ENCODE data around the gene DAPK1. TPM values are rescaled to one million over a fixed set of nuclear protein-coding genes. Genes with fewer than 3 reads are reported as not detected.

Gene DAPK1
- total RNA-seq, 1 donor from 2014 or later = 17.8 TPM

GRCh38 chr9:87478226-87478992 lies 19.3 kb upstream of the DAPK1 start:
- intact Hi-C loops (cut with DNase I) = no loop called here
- Histone ChIP-seq H3K27ac (no peak overlapping the region), H3K4me3 (no peak overlapping the region), H3K27me3 (no peaks in the 10 kb centered on the region), H3K36me3 (no peaks in the 10 kb centered on the region), H3K9me3 (no peaks in the 10 kb centered on the region), H3K4me1 (no peaks in the 10 kb centered on the region)
- no peak for DNase-seq (ENCODE audit: low spot score in 2 of 2)
- no peak for TF ChIP-seq CTCF (IDR thresholded peaks at IDR 0.05)

- no peaks in the 10 kb centered on the region for H3K9me3 ChIP-seq
- H3K4me1 ChIP-seq = no peaks in the 10 kb centered on the region
- peak in 1 of 2 donors; percentile 21 for DNase-seq (ENCODE audit: low spot score in 2 of 2)
- TF ChIP-seq CTCF (IDR thresholded peaks at IDR 0.05) = no peak
- no peaks in the 10 kb centered on the region for H3K36me3 ChIP-seq
- no peaks in the 10 kb centered on the region for H3K27me3 ChIP-seq
- H3K27ac ChIP-seq = no peak overlapping the region
- H3K4me3 ChIP-seq = no peak overlapping the region
- intact Hi-C loops (cut with DNase I) = no loop called here
Measured at GRCh38 chr9:87479801-87480201, 17.9 kb upstream of the DAPK1 start.

DNA sequence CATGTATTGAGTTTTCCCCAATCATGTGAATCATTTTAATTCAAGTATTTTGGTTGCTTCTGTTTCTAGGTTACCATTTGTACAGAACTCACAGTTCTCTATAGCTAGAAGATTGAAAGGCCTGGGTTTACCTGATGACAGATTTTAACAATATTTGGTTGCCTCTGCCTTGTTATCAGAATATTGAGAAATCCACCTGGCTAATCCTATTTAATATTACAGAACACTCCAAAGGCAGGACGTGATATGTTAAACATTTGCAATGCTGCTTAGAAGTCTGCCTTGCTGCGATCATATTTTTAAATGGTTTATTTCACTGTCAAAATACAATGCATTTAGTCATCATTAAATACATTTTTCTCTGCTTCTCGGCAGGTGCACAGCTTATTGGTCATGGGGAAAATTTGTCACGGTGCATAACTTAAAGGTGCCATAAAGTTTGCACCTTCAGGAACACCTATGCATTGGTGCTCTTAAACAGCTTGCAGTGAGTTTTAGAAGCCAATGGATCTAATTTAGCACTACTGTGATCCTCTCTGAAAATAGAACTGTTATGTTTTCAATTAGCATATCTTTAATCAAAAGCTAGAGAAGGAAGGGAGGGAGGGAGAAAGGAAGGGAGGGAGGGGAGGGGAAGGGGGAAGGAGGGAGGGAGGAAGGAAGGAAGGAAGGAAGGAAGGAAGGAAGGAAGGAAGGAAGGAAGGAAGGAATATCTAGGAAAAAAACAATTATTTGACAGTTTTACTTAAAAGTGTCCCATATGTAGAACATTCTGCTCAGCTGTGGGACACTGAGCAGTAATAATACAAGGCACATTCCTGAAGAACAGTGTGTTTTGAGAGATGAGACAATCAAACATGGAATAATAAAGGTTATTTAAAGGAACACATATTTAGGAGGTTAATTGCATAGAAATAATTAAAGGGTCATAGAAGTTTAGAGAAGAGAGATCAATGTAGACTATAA lies 15.5 kb upstream of the DAPK1 start:
- Histone ChIP-seq H3K9me3 (no peaks in the 10 kb centered on the region), H3K4me3 (no peak overlapping the region), H3K27me3 (no peaks in the 10 kb centered on the region), H3K4me1 (no peaks in the 10 kb centered on the region), H3K27ac (no peak overlapping the region), H3K36me3 (no peaks in the 10 kb centered on the region)
- DNase-seq (ENCODE audit: low spot score in 2 of 2) = no peak
- intact Hi-C loops (cut with DNase I) = no loop called here
- TF ChIP-seq CTCF (IDR thresholded peaks at IDR 0.05) = no peak

DNA sequence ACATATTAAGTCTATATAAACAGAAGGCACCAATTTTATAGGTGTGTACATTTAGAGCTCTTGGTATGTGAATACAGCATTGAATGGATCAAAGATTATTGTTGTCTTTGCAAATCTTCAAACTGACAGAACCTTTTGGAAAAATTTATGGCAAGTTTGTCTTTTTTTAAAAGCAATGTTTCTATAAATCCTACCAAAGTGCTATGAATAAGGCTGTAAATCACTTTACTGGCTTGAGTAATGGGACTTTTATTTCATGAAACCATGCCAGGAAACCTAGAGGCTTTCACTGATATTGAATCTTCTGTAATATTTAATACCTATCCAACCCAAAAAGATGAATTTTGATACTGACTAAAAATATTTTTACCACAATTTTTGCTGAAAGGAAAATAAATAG lies 7.4 kb upstream of the DAPK1 start:
- no peak for DNase-seq (ENCODE audit: low spot score in 2 of 2)
- Histone ChIP-seq H3K9me3 (no peaks in the 10 kb centered on the region), H3K36me3 (no peaks in the 10 kb centered on the region), H3K27me3 (no peaks in the 10 kb centered on the region), H3K4me3 (no peak overlapping the region), H3K27ac (no peak overlapping the region), H3K4me1 (no peaks in the 10 kb centered on the region)
- TF ChIP-seq CTCF (IDR thresholded peaks at IDR 0.05) = no peak
- intact Hi-C loops (cut with DNase I) = loop anchor here (10.0 kb wide), 1 partner anchor 115 kb away; no protein-coding TSS in a partner anchor

GRCh38 chr9:87490907-87491306 lies 6.8 kb upstream of the DAPK1 start:
- no peaks in the 10 kb centered on the region for H3K36me3 ChIP-seq
- no peaks in the 10 kb centered on the region for H3K27me3 ChIP-seq
- no peaks in the 10 kb centered on the region for H3K4me1 ChIP-seq
- no peaks in the 10 kb centered on the region for H3K9me3 ChIP-seq
- TF ChIP-seq CTCF (IDR thresholded peaks at IDR 0.05) = no peak
- no peak overlapping the region for H3K27ac ChIP-seq
- no peak for DNase-seq (ENCODE audit: low spot score in 2 of 2)
- no peak overlapping the region for H3K4me3 ChIP-seq
- intact Hi-C loops (cut with DNase I) = loop anchor here (10.0 kb wide), 1 partner anchor 116 kb away; no protein-coding TSS in a partner anchor
